IPS-20b (cell line): ENCODE results near the gene SHC3.

Source experiments
- H3K27ac ChIP-seq: one replicate; pipeline ENCODE4 v1.5.1; 2013; ENCODE audit warnings: low read length
- H3K27me3 ChIP-seq: 2 replicates; pipeline ENCODE4 v1.6.1; 2013; ENCODE audit warnings: mild to moderate bottlenecking, low read length, inconsistent platforms; ENCODE audit not compliant: insufficient read depth
- H3K36me3 ChIP-seq: 2 replicates; pipeline ENCODE4 v1.6.1; 2013; ENCODE audit warnings: low read depth, mild to moderate bottlenecking, inconsistent platforms, low read length, moderate library complexity; ENCODE audit not compliant: insufficient read depth
- H3K4me1 ChIP-seq: 2 replicates; pipeline ENCODE4 v1.6.1; 2013; ENCODE audit warnings: mild to moderate bottlenecking, control low read depth, inconsistent platforms, low read length, moderate library complexity; ENCODE audit not compliant: insufficient read depth
- H3K4me3 ChIP-seq: 2 replicates; pipeline ENCODE4 v1.5.1; 2013; ENCODE audit warnings: mild to moderate bottlenecking, low read length, inconsistent platforms
- H3K9ac ChIP-seq: 2 replicates; pipeline ENCODE4 v1.6.1; 2013; ENCODE audit warnings: low read depth, mild to moderate bottlenecking, inconsistent platforms, low read length, moderate library complexity
- H3K9me3 ChIP-seq: 2 replicates; pipeline ENCODE4 v1.6.1; 2013; ENCODE audit warnings: mild to moderate bottlenecking, low read depth, low read length, inconsistent platforms; ENCODE audit not compliant: insufficient read depth

SHC3 gene

GRCh38 chr9:89029788-89030187 lies 148.8 kb downstream of the SHC3 start:
- H3K36me3 ChIP-seq, result no peaks in the 10 kb centered on the region
- peaks cover 8% of the 10 kb centered on the region; the same call in 1 of the 2 replicates for H3K9me3 ChIP-seq
- H3K9ac ChIP-seq, result no peak overlapping the region
- H3K27ac ChIP-seq, result no peak overlapping the region
- H3K4me1 ChIP-seq, result no peaks in the 10 kb centered on the region
- H3K27me3 ChIP-seq, result no peaks in the 10 kb centered on the region
- no peak overlapping the region for H3K4me3 ChIP-seq

- Histone ChIP-seq H3K9me3 (peaks cover 8% of the 10 kb centered on the region; the same call in 1 of the 2 replicates), H3K36me3 (no peaks in the 10 kb centered on the region), H3K4me1 (peaks cover 6% of the 10 kb centered on the region), H3K9ac (no peak overlapping the region), H3K4me3 (no peak overlapping the region), H3K27ac (no peak overlapping the region), H3K27me3 (no peaks in the 10 kb centered on the region)
These were observed 151.7 kb downstream of the SHC3 start for GRCh38 chr9:89026876-89027275.

- H3K27ac ChIP-seq, result no peak overlapping the region
- peaks cover 7% of the 10 kb centered on the region; the same call in 1 of the 2 replicates for H3K9me3 ChIP-seq
- no peak overlapping the region for H3K4me3 ChIP-seq
- H3K36me3 ChIP-seq, result no peaks in the 10 kb centered on the region
- no peak overlapping the region for H3K9ac ChIP-seq
- peaks cover 10% of the 10 kb centered on the region for H3K4me1 ChIP-seq
- H3K27me3 ChIP-seq, result no peaks in the 10 kb centered on the region
These were observed 153.1 kb downstream of the SHC3 start for GRCh38 chr9:89025553-89025952.

- Histone ChIP-seq H3K4me1 (peaks cover 10% of the 10 kb centered on the region), H3K27ac (no peak overlapping the region), H3K4me3 (no peak overlapping the region), H3K27me3 (no peaks in the 10 kb centered on the region), H3K9ac (no peak overlapping the region), H3K9me3 (no peaks in the 10 kb centered on the region), H3K36me3 (no peaks in the 10 kb centered on the region)
These were observed 153.9 kb downstream of the SHC3 start for GRCh38 chr9:89024727-89025126.

GRCh38 chr9:89023740-89024139 lies 154.9 kb downstream of the SHC3 start:
- H3K27ac ChIP-seq, result no peak overlapping the region
- H3K36me3 ChIP-seq, result no peaks in the 10 kb centered on the region
- H3K4me3 ChIP-seq, result no peak overlapping the region
- H3K9ac ChIP-seq, result no peak overlapping the region
- no peaks in the 10 kb centered on the region for H3K27me3 ChIP-seq
- H3K4me1 ChIP-seq, result peaks cover 10% of the 10 kb centered on the region
- H3K9me3 ChIP-seq, result no peaks in the 10 kb centered on the region

- Histone ChIP-seq H3K36me3 (no peaks in the 10 kb centered on the region), H3K9ac (no peak overlapping the region), H3K4me3 (no peak overlapping the region), H3K27ac (no peak overlapping the region), H3K27me3 (no peaks in the 10 kb centered on the region), H3K9me3 (no peaks in the 10 kb centered on the region), H3K4me1 (peaks cover 10% of the 10 kb centered on the region)
These were observed 155.7 kb downstream of the SHC3 start for GRCh38 chr9:89022902-89023301.

GRCh38 chr9:89022001-89022759 lies 156.4 kb downstream of the SHC3 start:
- Histone ChIP-seq H3K9me3 (no peaks in the 10 kb centered on the region), H3K9ac (no peak overlapping the region), H3K36me3 (no peaks in the 10 kb centered on the region), H3K4me1 (peaks cover 10% of the 10 kb centered on the region), H3K27me3 (no peaks in the 10 kb centered on the region), H3K27ac (no peak overlapping the region), H3K4me3 (no peak overlapping the region)

- Histone ChIP-seq H3K4me1 (peaks cover 10% of the 10 kb centered on the region), H3K27ac (no peak overlapping the region), H3K9ac (no peak overlapping the region), H3K27me3 (no peaks in the 10 kb centered on the region), H3K9me3 (no peaks in the 10 kb centered on the region), H3K4me3 (no peak overlapping the region), H3K36me3 (no peaks in the 10 kb centered on the region)
These were observed 157.3 kb downstream of the SHC3 start for GRCh38 chr9:89021154-89021803.

GRCh38 chr9:89020754-89021153 lies 157.9 kb downstream of the SHC3 start:
- Histone ChIP-seq H3K9ac (no peak overlapping the region), H3K4me1 (peaks cover 10% of the 10 kb centered on the region), H3K27me3 (no peaks in the 10 kb centered on the region), H3K4me3 (no peak overlapping the region), H3K36me3 (no peaks in the 10 kb centered on the region), H3K9me3 (no peaks in the 10 kb centered on the region), H3K27ac (no peak overlapping the region)

- Histone ChIP-seq H3K4me3 (no peak overlapping the region), H3K27me3 (no peaks in the 10 kb centered on the region), H3K9ac (no peak overlapping the region), H3K4me1 (peaks cover 3% of the 10 kb centered on the region; the same call in 1 of the 2 replicates), H3K36me3 (no peaks in the 10 kb centered on the region), H3K27ac (no peak overlapping the region), H3K9me3 (no peaks in the 10 kb centered on the region)
These were observed 163.3 kb downstream of the SHC3 start for GRCh38 chr9:89015336-89015735.

GRCh38 chr9:89014153-89014552 lies 164.5 kb downstream of the SHC3 start:
- Histone ChIP-seq H3K27ac (no peak overlapping the region), H3K4me3 (no peak overlapping the region), H3K9ac (no peak overlapping the region), H3K27me3 (no peaks in the 10 kb centered on the region), H3K4me1 (peaks cover 3% of the 10 kb centered on the region; the same call in 1 of the 2 replicates), H3K9me3 (no peaks in the 10 kb centered on the region), H3K36me3 (no peaks in the 10 kb centered on the region)

- no peak overlapping the region for H3K27ac ChIP-seq
- no peaks in the 10 kb centered on the region for H3K27me3 ChIP-seq
- no peaks in the 10 kb centered on the region for H3K9me3 ChIP-seq
- H3K4me3 ChIP-seq, result no peak overlapping the region
- H3K9ac ChIP-seq, result no peak overlapping the region
- peaks cover 4% of the 10 kb centered on the region; the same call in 1 of the 2 replicates for H3K4me1 ChIP-seq
- H3K36me3 ChIP-seq, result no peaks in the 10 kb centered on the region
These were observed 165.0 kb downstream of the SHC3 start for GRCh38 chr9:89013660-89014059.
